HCT116 (cell line): ENCODE data around the gene CELF2. TPM values are rescaled to one million over a fixed set of nuclear protein-coding genes. Genes with fewer than 3 reads are reported as not detected.

Experiments used
- ATAC-seq: fragments of 200-7000 bp; cut with Tn5 transposase; 2 replicates; pipeline ENCODE4 v1.9.1; 2020; ENCODE audit warnings: mild to moderate bottlenecking, moderate library complexity
- BruUV-seq: library from RNA; stranded (reverse); fragments of 400-500 nt; replicated peaks from 2 replicates; lab custom pipeline; 2021; lab: Mats Ljungman, UMichigan
- CTCF ChIA-PET: fragments of 300-600 bp; sonication (Branson Sonifier 250); formaldehyde crosslinking; loops from one replicate; lab custom pipeline; 2021; ENCODE audit warnings: antibody characterized with exemption; lab: Charles Lee
- POLR2A ChIA-PET: fragments of 300-600, 350-600 bp; sonication (Branson Sonifier 250); formaldehyde crosslinking; loops from one replicate; lab custom pipeline; 2021; ENCODE audit warnings: antibody characterized with exemption; lab: Charles Lee
- RAD21 ChIA-PET, 2 experiments: fragments of 300-600 bp; sonication (Branson Sonifier 250); formaldehyde crosslinking; loops; one replicate each; lab custom pipeline; 2023; ENCODE audit warnings: low total read pairs in 2 of 2; ENCODE audit not compliant: uncharacterized antibody in 2 of 2, unreplicated experiment in 2 of 2, low non-redundant PET in 1 of 2; lab: Charles Lee
- DNase-seq: peaks from one replicate; pipeline ENCODE4 v3.0.0-alpha.2; 2010; ENCODE audit warnings: low read depth, low spot score
- H2AFZ ChIP-seq: fragments of 200-600 bp; shearing (Covaris generic), sonication (generic); 2 replicates; pipeline ENCODE4 v1.6.1; 2017; ENCODE audit warnings: low read depth, mixed run types, mixed read lengths, antibody characterized with exemption, low read length; ENCODE audit not compliant: poor library complexity, severe bottlenecking
- H3K27ac ChIP-seq: 2 replicates; pipeline ENCODE4 v1.5.1; 2012; ENCODE audit warnings: low read depth, low read length
- H3K27me3 ChIP-seq: fragments of 200-600 bp; sonication (generic); 2 replicates; pipeline ENCODE4 v1.6.1; 2016; ENCODE audit warnings: mixed run types, low read length, mixed read lengths; ENCODE audit not compliant: insufficient read depth
- H3K36me3 ChIP-seq, 2 experiments: fragments of 200-500 bp in 1 of 2; fragments of 200-600 bp in 1 of 2; sonication (Bioruptor generic) in 1 of 2; sonication (generic) in 1 of 2; 2 replicates each; pipeline versions ENCODE4 v1.5.1 to v1.6.1; 2014 to 2016; ENCODE audit warnings: low read length in 2 of 2, inconsistent platforms in 1 of 2, mixed read lengths in 1 of 2, mixed run types in 1 of 2; ENCODE audit not compliant: insufficient read depth in 2 of 2, control insufficient read depth in 1 of 2
- H3K4me1 ChIP-seq, 2 experiments: fragments of 200-600 bp in 1 of 2; sonication (generic) in 1 of 2; 2 replicates each; pipeline versions ENCODE4 v1.5.1 to v1.6.1; 2012 to 2017; ENCODE audit warnings: low read length in 2 of 2, inconsistent platforms in 1 of 2, mild to moderate bottlenecking in 1 of 2, mixed read lengths in 1 of 2, mixed run types in 1 of 2, moderate library complexity in 1 of 2; ENCODE audit not compliant: insufficient read depth in 2 of 2, control insufficient read depth in 1 of 2
- H3K4me2 ChIP-seq: fragments of 200-600 bp; sonication (generic); 2 replicates; pipeline ENCODE4 v1.6.1; 2017; ENCODE audit warnings: mixed run types, low read length, mixed read lengths
- H3K4me3 ChIP-seq, 2 experiments: fragments of 200-600 bp in 1 of 2; sonication (generic) in 1 of 2; replicated peaks in 1 of 2; 2 replicates each; pipeline ENCODE4 v1.5.1; 2011 to 2016; ENCODE audit warnings: low read length in 2 of 2, control low read depth in 1 of 2, low read depth in 1 of 2, mild to moderate bottlenecking in 1 of 2, mixed read lengths in 1 of 2, mixed run types in 1 of 2
- H3K79me2 ChIP-seq: fragments of 200-600 bp; sonication (generic); 2 replicates; pipeline ENCODE4 v1.6.1; 2017; ENCODE audit warnings: mild to moderate bottlenecking, mixed run types, low read length, moderate library complexity, mixed read lengths; ENCODE audit not compliant: insufficient read depth
- H3K9ac ChIP-seq: fragments of 200-600 bp; sonication (generic); 2 replicates; pipeline ENCODE4 v1.6.1; 2016; ENCODE audit warnings: low read length, mixed read lengths
- H3K9me2 ChIP-seq: fragments of 200-600 bp; sonication (generic), shearing (Covaris generic); 2 replicates; pipeline ENCODE4 v1.6.1; 2017; ENCODE audit warnings: mixed run types, mild to moderate bottlenecking, moderate library complexity; ENCODE audit not compliant: insufficient read depth
- H3K9me3 ChIP-seq, 2 experiments: fragments of 200-500 bp in 1 of 2; fragments of 200-600 bp in 1 of 2; sonication (Bioruptor generic) in 1 of 2; sonication (generic) in 1 of 2; 2 replicates each; pipeline ENCODE4 v1.6.1; 2014 to 2017; ENCODE audit warnings: low read length in 2 of 2, mixed read lengths in 2 of 2, inconsistent platforms in 1 of 2, low read depth in 1 of 2, mild to moderate bottlenecking in 1 of 2, mixed run types in 1 of 2, moderate library complexity in 1 of 2; ENCODE audit not compliant: control insufficient read depth in 1 of 2, insufficient read depth in 1 of 2
- H4K20me1 ChIP-seq: fragments of 200-600 bp; sonication (generic), shearing (Covaris generic); 2 replicates; pipeline ENCODE4 v1.6.1; 2017; ENCODE audit warnings: mixed run types, mild to moderate bottlenecking, moderate library complexity; ENCODE audit not compliant: insufficient read depth
- CBX3 ChIP-seq: IDR thresholded peaks from 2 replicates; pipeline ENCODE4 v1.6.1; 2012; ENCODE audit warnings: low read depth
- CEBPB ChIP-seq: IDR thresholded peaks from 2 replicates; pipeline ENCODE4 v1.6.1; 2012; ENCODE audit warnings: low read depth
- ELF1 ChIP-seq: IDR thresholded peaks from 2 replicates; pipeline ENCODE4 v1.6.1; 2012; ENCODE audit warnings: low read depth, borderline replicate concordance
- EZH2 ChIP-seq: fragments of 200-600 bp; sonication (generic); IDR thresholded peaks from 2 replicates; pipeline ENCODE4 v1.6.1; 2017; ENCODE audit warnings: antibody characterized with exemption, mixed run types
- FOSL1 ChIP-seq: IDR thresholded peaks from 2 replicates; pipeline ENCODE4 v1.6.1; 2012; ENCODE audit warnings: low read depth
- JUND ChIP-seq: IDR thresholded peaks from 2 replicates; pipeline ENCODE4 v1.6.1; 2012
- POLR2A ChIP-seq: IDR thresholded peaks from 2 replicates; pipeline ENCODE4 v1.7.0; 2011; ENCODE audit warnings: borderline replicate concordance; ENCODE audit not compliant: insufficient read depth, insufficient read length; ENCODE audit errors: extremely low read depth
- POLR2AphosphoS5 ChIP-seq: IDR thresholded peaks from 2 replicates; pipeline ENCODE4 v1.6.1; 2011; ENCODE audit warnings: mild to moderate bottlenecking, low read depth, low read length, moderate library complexity
- RAD21 ChIP-seq: IDR thresholded peaks from 2 replicates; pipeline ENCODE4 v1.6.1; 2012; ENCODE audit warnings: low read depth, mild to moderate bottlenecking
- REST ChIP-seq: IDR thresholded peaks from 2 replicates; pipeline ENCODE4 v1.6.1; 2012; ENCODE audit warnings: low read depth
- SIN3A ChIP-seq: IDR thresholded peaks from 2 replicates; pipeline ENCODE4 v1.6.1; 2012; ENCODE audit warnings: low read depth
- SP1 ChIP-seq: IDR thresholded peaks from 2 replicates; pipeline ENCODE4 v1.6.1; 2012; ENCODE audit warnings: low read depth
- SRF ChIP-seq: IDR thresholded peaks from 2 replicates; pipeline ENCODE4 v1.6.1; 2012; ENCODE audit warnings: low read depth
- TCF7L2 ChIP-seq: IDR thresholded peaks from 2 replicates; pipeline ENCODE4 v1.7.0; 2011; ENCODE audit warnings: borderline replicate concordance, inconsistent platforms; ENCODE audit not compliant: insufficient read depth, insufficient read length; ENCODE audit errors: extremely low read depth
- YY1 ChIP-seq: IDR thresholded peaks from 2 replicates; pipeline ENCODE4 v1.6.1; 2011; ENCODE audit warnings: low read length, low read depth, moderate library complexity, mild to moderate bottlenecking; ENCODE audit not compliant: insufficient replicate concordance; ENCODE audit errors: extremely low read depth
- ZBTB33 ChIP-seq: IDR thresholded peaks from 2 replicates; pipeline ENCODE4 v1.6.1; 2011; ENCODE audit warnings: mild to moderate bottlenecking, low read length, moderate library complexity; ENCODE audit not compliant: insufficient replicate concordance; ENCODE audit errors: extremely low read depth
- ZNF274 ChIP-seq: fragments of 200-500 bp; sonication (Bioruptor generic); IDR thresholded peaks from 2 replicates; pipeline ENCODE4 v1.6.1; 2014; ENCODE audit warnings: mild to moderate bottlenecking, low read depth, low read length, inconsistent platforms
- intact Hi-C: fragments of 100-400 bp; cut with micrococcal nuclease; formaldehyde crosslinking; loops from 2 replicates; pipeline ENCODE4 v1.10.0; 2022
- total RNA-seq: library from RNA; stranded (reverse); gene quantifications from one replicate; pipeline ENCODE4 v1.2.1, GENCODE V29; 2021; ENCODE audit not compliant: unreplicated experiment
- TF ChIP-seq, protein P1 (sequence below): IDR thresholded peaks from 2 replicates; pipeline ENCODE4 v1.6.1; 2012
- TF ChIP-seq, protein P2 (sequence below): IDR thresholded peaks from 2 replicates; pipeline ENCODE4 v1.6.1; 2012

CELF2 gene
- total RNA-seq, 1 experiment from 2014 or later: 0.66 TPM

GRCh38 chr10:11175823-11176243, 158.2 kb downstream of the CELF2 start:
- DNase-seq (no peak), ATAC-seq (no peak)
- intact Hi-C loops: no loop called here
- H3K4me2 ChIP-seq: no peak overlapping the region
- H3K79me2 ChIP-seq: no peaks in the 10 kb centered on the region
- H3K27ac ChIP-seq: no peak overlapping the region
- no peak overlapping the region for H3K9ac ChIP-seq
- H3K4me1 ChIP-seq: no peaks in the 10 kb centered on the region
- no peaks in the 10 kb centered on the region for H3K9me3 ChIP-seq
- H3K4me3 ChIP-seq: no peak overlapping the region
- ChIA-PET CTCF (no interaction called here), RAD21 (no interaction called here), POLR2A (no interaction called here)
- H3K36me3 ChIP-seq: no peaks in the 10 kb centered on the region
- peaks cover 16% of the 10 kb centered on the region; the same call in 1 of the 2 replicates for H3K27me3 ChIP-seq
- H2AFZ ChIP-seq: no peak overlapping the region
- no TSS peak for BruUV-seq
- no peak for TF ChIP-seq ZNF274
- no peak for TF ChIP-seq ZBTB33
- TF ChIP-seq SRF: no peak
- no peak for TF ChIP-seq JUND
- no peak for TF ChIP-seq POLR2AphosphoS5
- TF ChIP-seq REST: no peak
- TF ChIP-seq YY1: no peak
- TF ChIP-seq, protein P1, sequence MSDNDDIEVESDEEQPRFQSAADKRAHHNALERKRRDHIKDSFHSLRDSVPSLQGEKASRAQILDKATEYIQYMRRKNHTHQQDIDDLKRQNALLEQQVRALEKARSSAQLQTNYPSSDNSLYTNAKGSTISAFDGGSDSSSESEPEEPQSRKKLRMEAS: no peak
- no peak for TF ChIP-seq SP1
- TF ChIP-seq CEBPB: no peak
- TF ChIP-seq, protein P2, sequence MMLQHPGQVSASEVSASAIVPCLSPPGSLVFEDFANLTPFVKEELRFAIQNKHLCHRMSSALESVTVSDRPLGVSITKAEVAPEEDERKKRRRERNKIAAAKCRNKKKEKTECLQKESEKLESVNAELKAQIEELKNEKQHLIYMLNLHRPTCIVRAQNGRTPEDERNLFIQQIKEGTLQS: no peak
- no peak for TF ChIP-seq ELF1
- no peak for TF ChIP-seq FOSL1
- TF ChIP-seq RAD21: no peak
- no peak for TF ChIP-seq TCF7L2
- TF ChIP-seq CBX3: no peak
- no peak for TF ChIP-seq SIN3A
- no peak for TF ChIP-seq EZH2
- no peak for TF ChIP-seq POLR2A
- H4K20me1 ChIP-seq: no peaks in the 10 kb centered on the region
- no peaks in the 10 kb centered on the region for H3K9me2 ChIP-seq
